ENCODE results near the gene SNX19. TPM values are rescaled to one million over a fixed set of nuclear protein-coding genes. Genes with fewer than 3 reads are reported as not detected.

The SNX19 gene
- total and polyA plus RNA-seq, 5 donors = 17.3 to 59.5 (median 44.9) TPM

DNA sequence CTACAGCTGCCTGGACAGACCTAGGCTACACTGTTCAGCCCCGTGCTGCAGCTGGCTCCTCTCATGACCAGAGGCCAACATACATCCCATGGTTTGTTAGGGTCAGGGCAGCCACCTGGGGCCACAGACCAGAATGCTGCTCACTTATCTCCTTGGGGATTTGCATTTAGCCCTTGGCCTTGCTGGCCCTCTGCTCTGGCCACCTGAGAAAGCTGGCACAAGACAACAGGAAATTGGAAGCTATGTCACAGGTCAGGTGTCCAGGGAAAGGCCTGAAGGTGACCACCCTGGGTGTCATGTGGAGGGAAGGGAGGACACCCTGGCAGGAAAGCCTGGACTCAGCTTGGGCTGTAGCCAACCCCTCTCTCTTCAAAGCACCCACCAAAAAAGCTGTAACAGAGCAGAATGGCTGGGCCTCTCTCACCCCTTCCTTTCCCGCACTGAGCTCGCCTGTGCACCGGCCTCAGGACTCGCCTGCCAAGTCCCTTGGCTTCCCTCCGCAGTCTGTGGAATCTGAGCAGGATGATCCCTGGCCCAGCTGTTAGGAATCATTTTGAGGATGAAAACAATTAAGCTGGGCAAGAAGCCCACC is 86.3 kb downstream of the SNX19 start:
- no peaks in the 10 kb centered on the region for H3K27me3 ChIP-seq (ENCODE audit: control insufficient read depth, insufficient read depth)
- no peaks in the 10 kb centered on the region for H3K9me3 ChIP-seq (ENCODE audit: control insufficient read depth, low read length)
- WGBS = 24% methylated on average over 6 of the region's 6 CpGs
- DNase-seq (peak; percentile 57 to 89 (median 85)), ATAC-seq (peak; percentile 51 to 81)
- intact Hi-C loops (cut with DNase I) = no loop called here
- peaks cover 11% of the 10 kb centered on the region for H3K4me1 ChIP-seq (ENCODE audit: control insufficient read depth, insufficient read depth, low read length)
- peak overlapping the region; percentile 21 for H3K27ac ChIP-seq (ENCODE audit: low read length)
- no peak overlapping the region for H3K4me3 ChIP-seq (ENCODE audit: low read length)

DNA sequence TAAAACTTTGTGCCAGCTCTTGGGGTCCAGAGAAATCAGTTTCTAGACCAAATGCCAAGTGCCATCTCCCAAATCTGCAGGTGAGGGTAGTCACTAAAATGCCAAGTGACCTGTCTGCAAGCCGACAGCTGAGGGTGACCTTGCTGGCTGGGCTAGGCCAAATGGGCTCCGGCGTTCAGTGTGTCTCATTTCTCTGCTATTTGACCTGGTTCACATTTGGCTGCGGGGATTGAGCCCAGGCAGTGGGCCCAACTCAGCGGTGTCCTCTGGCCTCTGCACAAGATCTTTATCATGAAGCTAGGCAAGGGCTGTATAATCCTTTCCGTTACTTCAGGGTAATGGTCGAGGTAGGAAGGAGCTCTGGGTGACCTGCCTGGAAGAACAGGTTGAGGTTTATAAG is 87.5 kb downstream of the SNX19 start:
- Histone ChIP-seq H3K27ac (ENCODE audit: low read length) (no peak overlapping the region), H3K4me1 (ENCODE audit: control insufficient read depth, insufficient read depth, low read length) (peaks cover 11% of the 10 kb centered on the region), H3K9me3 (ENCODE audit: control insufficient read depth, low read length) (no peaks in the 10 kb centered on the region), H3K27me3 (ENCODE audit: control insufficient read depth, insufficient read depth) (no peaks in the 10 kb centered on the region), H3K4me3 (ENCODE audit: low read length) (no peak overlapping the region)
- no peak for ATAC-seq
- WGBS = 61% methylated on average over 7 of the region's 7 CpGs
- DNase-seq = peak in 2 of 3 donors; percentile 48 to 62
- intact Hi-C loops (cut with DNase I) = no loop called here

DNA sequence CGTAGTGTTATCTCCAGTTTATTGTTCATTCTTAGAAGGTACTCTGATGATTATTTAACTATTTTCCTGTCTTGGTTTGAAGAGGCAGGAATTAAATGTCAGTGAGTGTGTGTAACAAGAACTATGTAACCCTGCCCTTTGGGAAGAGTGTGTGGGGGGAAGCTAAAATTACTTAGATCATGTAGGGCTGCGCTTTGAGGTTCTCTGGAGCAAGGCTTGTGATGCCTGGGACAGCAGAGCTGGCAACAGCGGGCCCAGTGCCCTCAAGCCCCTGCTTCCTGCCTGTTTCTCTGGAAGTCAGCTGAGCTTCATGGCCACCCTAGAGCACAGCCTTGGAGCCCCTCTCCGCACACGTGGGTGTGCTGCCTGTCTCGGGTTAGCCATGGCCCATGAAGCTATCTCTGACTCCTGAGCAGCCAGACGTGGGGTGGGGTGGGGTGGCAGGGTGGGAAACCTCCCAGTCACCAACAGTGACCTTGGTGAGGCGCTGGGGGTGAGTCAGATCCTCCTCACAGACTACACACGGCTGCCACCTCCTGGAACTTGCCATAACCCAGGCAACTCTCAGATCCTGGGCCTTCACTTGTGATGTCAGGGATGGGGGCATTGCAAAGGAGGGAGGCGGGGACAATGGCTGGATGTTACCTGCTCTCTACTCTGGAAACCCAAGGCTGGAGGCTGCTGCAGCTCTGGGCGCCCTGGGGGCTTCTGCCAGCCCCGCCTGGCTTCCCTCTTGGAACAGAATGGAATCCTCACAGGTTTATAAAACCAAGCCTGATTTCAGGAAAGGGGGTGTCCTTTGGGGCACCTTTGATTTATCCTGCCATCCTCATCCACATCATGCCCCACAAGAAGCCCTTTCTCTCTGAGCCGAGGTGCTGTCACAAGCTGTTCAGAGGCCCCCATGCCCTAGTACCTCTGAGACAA is 88.6 kb downstream of the SNX19 start:
- intact Hi-C loops (cut with DNase I) = no loop called here
- peak; percentile 78 to 86 (median 82) for DNase-seq
- WGBS = 59% methylated on average over 13 of the region's 13 CpGs
- no peaks in the 10 kb centered on the region for H3K9me3 ChIP-seq (ENCODE audit: control insufficient read depth, low read length)
- no peak overlapping the region for H3K4me3 ChIP-seq (ENCODE audit: low read length)
- H3K27me3 ChIP-seq (ENCODE audit: control insufficient read depth, insufficient read depth) = no peaks in the 10 kb centered on the region
- peak; percentile 84 to 95 for ATAC-seq
- H3K27ac ChIP-seq (ENCODE audit: low read length) = no peak overlapping the region
- peaks cover 11% of the 10 kb centered on the region for H3K4me1 ChIP-seq (ENCODE audit: control insufficient read depth, insufficient read depth, low read length)

DNA sequence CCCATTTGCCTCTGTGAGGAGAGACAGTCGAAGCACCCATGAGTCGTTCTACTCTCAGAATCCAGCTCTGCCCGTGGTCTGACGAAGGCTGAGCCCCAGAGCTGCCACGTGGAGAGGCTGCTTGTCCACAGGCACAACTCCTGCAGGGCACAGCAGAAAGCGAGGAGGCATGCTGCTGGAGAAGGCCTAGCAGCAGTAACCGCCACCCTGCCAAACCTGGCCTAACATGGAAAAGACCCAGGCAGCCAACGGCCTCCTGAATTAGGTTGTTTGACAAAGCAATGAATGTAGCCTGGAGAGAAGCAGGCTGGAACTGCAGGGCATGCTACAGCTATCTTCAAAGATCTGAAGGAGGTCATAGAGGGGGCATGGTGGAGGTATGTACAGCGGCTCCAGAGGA is 89.7 kb downstream of the SNX19 start:
- WGBS = 91% methylated on average over 9 of the region's 9 CpGs
- no peaks in the 10 kb centered on the region for H3K27me3 ChIP-seq (ENCODE audit: control insufficient read depth, insufficient read depth)
- no peak overlapping the region for H3K27ac ChIP-seq (ENCODE audit: low read length)
- H3K4me1 ChIP-seq (ENCODE audit: control insufficient read depth, insufficient read depth, low read length) = peaks cover 11% of the 10 kb centered on the region
- H3K9me3 ChIP-seq (ENCODE audit: control insufficient read depth, low read length) = no peaks in the 10 kb centered on the region
- no peak overlapping the region for H3K4me3 ChIP-seq (ENCODE audit: low read length)
- ATAC-seq (no peak), DNase-seq (peak in 1 of 3 donors; percentile 53)
- intact Hi-C loops (cut with DNase I) = no loop called here

DNA sequence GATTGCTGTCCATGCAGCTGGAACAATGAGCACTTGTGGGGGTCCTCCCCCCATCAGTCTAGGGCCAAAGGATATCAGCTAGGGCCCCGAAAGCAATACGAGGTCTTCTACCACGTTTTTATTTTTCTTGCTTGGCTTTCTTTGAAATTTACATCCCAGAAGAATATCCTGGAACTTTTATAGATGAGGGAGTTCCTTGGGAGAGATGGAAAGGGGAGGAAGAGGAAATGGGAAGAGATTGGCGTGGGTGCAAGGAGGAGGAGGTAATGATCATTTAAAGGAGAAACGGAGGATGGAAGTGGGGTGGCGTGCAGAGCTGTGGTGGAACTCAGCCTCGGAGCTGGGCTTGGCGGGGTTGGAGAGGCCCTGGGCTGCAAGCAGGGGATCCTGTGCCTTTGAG is 90.3 kb downstream of the SNX19 start:
- intact Hi-C loops (cut with DNase I) = no loop called here
- Histone ChIP-seq H3K9me3 (ENCODE audit: control insufficient read depth, low read length) (no peaks in the 10 kb centered on the region), H3K27ac (ENCODE audit: low read length) (no peak overlapping the region), H3K4me3 (ENCODE audit: low read length) (no peak overlapping the region), H3K27me3 (ENCODE audit: control insufficient read depth, insufficient read depth) (no peaks in the 10 kb centered on the region), H3K4me1 (ENCODE audit: control insufficient read depth, insufficient read depth, low read length) (peaks cover 11% of the 10 kb centered on the region)
- DNase-seq = no peak
- 75% methylated on average over 8 of the region's 8 CpGs for WGBS
- no peak for ATAC-seq

DNA sequence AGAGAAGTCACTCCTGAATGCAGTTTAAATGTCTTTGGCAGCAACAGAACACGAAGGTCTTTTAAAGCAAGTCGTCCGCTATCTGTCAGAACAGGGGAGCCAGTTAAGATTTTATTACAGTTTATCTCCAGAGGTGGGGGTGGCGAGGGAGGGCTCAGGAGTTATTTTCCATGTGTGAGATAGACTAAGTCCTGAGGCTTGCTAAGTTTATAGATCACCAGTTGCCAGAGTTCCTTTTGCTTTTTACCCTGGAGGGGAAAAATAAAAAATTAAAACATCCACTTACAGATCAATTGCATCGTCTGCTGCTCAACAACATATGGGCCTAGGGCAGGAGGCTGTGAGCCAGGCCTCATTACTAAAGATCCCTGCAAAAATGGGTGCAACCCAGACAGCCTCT is 90.7 kb downstream of the SNX19 start:
- no peak overlapping the region for H3K4me3 ChIP-seq (ENCODE audit: low read length)
- no peak overlapping the region for H3K27ac ChIP-seq (ENCODE audit: low read length)
- H3K9me3 ChIP-seq (ENCODE audit: control insufficient read depth, low read length) = no peaks in the 10 kb centered on the region
- no peak for DNase-seq
- no peaks in the 10 kb centered on the region for H3K27me3 ChIP-seq (ENCODE audit: control insufficient read depth, insufficient read depth)
- intact Hi-C loops (cut with DNase I) = no loop called here
- no peak for ATAC-seq
- peaks cover 8% of the 10 kb centered on the region for H3K4me1 ChIP-seq (ENCODE audit: control insufficient read depth, insufficient read depth, low read length)
- WGBS = 62% methylated on average over 5 of the region's 5 CpGs
